HG02943 (cell line): ENCODE measurements around the gene APCDD1L.

Source experiments
- ATAC-seq: cut with Tn5 transposase; IDR thresholded peaks from one replicate; pipeline ENCODE4 v1.9.1; 2021; ENCODE audit warnings: mild to moderate bottlenecking, low read depth, moderate library complexity; ENCODE audit not compliant: unreplicated experiment

Gene APCDD1L

GRCh38 chr20:58469616-58470015, 45.6 kb downstream of the APCDD1L start:
- no peak for ATAC-seq

DNA sequence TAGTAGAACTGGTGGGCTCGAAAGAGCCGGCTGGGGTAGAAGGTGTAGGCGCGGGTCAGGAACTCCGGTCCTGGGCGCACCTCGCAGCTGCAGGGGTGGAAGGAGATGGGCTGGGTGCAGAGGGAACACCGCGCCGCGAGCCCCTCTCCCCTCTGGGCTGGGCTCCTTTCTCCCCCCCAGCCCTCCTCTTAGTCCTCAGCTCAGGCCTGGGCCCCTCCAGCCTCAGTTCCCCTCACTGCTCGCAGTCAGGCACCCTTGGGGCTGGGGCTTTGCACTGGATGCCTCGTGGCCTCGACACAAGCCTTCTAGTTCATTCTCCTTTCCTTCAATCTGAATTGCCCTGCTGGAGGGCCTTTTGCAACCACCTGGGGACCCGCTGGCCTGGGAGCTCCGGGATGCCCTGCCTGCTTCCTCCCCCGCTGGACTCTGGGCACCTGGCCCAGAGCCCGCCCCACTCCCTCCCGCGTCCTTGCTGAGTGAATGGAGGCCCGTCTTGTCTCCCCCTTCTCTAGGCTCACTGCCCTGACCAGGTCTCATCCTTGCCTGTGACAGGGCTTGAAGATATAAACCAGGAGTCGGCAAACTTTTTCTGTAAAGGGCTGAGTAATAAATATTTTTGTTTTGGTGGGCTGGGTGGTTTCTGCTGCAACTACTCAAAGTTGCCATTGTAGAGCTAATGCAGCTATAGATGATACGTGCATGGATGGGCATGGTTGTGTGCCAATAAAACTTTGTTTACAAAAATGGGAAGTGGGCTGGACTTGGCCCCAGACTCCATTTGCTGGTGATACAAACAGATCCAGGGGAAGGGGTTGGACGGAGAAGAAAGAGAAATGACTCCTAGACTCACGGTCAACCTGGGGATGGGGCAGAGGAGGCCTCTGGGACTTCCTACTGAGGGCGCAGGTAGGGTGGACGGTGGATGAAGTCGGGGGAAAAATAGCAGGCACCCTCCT, 47.3 kb downstream of the APCDD1L start:
- no peak for ATAC-seq

GRCh38 chr20:58466729-58467571, 48.2 kb downstream of the APCDD1L start:
- no peak for ATAC-seq

GRCh38 chr20:58466095-58466708, 49.0 kb downstream of the APCDD1L start:
- no peak for ATAC-seq

DNA sequence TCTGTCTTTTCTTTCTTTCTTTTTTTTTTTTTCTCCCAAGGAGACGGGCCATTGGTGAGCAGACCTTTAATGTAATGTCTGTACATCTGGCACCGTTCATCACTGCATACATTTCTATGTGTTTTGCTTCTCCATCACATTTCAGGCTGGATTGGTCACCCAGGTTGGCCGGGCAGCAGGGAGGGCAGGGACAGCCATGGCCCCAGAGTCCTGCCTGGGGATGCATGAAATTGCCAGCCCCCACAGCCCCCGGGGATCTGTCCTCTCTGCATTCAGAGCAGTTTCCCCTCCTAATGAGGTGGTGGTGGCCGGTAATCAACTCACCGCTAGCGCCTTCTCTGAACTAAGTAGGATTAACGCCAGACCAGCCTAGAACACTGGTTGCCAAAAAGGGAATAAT, 50.4 kb downstream of the APCDD1L start:
- no peak for ATAC-seq

DNA sequence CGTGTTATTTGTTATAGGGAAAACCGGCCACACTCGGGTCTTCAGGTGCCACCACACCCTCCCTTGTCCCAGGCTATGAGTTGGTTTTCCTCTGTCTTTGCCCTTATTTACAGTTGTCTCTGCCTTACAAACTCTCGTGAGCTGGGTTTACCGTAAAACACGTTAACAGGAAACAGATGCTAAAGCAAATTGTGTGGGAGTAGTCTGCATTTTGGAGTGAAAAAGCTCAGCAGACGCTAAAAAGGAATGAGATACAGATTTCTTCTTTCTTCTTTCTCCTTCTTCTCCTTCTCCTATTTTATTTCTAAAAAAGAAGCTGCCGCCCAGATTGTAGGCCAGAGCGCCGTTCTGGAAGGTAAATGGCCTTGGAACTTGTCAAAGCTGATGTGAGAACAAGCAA, 51.9 kb downstream of the APCDD1L start:
- ATAC-seq = no peak

GRCh38 chr20:58461899-58462298, 53.3 kb downstream of the APCDD1L start:
- no peak for ATAC-seq

DNA sequence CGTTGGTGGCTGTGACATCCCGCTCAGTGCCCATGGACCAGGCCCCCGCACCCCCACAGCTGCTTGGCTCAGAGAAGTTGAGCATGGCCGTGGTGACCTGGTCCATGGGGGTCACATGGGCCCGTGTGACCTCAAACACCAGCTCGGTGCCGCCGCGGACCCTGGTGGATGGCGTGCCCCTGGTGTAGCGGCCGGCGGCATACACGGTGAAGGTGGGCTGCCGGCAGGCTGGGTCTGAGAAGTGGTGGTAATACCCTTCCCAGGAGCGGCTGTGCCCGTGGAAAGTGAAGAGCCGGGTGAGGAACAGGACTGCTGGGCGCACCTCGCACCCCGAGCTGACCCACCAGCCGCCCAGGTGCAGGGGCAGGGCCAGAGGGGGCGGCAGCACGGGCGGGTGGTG, 54.1 kb downstream of the APCDD1L start:
- no peak for ATAC-seq

- ATAC-seq = peak; percentile 15
Observed at GRCh38 chr20:58459058-58459750, 56.0 kb downstream of the APCDD1L start.

- peak; percentile 94 for ATAC-seq
Observed at GRCh38 chr20:58458342-58459057, 56.7 kb downstream of the APCDD1L start.

GRCh38 chr20:58457083-58457695, 58.0 kb downstream of the APCDD1L start:
- no peak for ATAC-seq

DNA sequence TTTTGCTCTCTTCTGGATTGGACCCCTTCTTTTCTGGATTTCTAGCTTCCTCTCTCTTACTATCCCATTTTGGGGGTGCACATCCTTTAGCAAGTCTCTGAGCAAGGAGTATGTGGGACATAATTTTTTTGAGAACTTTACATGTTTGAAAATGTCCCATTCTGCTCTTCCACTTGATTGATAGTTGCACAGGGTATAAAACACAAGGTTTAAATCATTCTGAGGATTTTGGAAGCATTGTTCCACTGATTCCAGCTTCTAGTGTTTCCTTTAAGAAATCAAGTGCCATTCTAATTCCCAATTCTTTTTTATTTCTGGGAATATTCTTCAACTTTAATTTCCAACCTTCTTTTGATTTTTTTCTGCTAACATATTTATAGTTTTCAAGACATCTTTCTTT, 60.7 kb downstream of the APCDD1L start:
- ATAC-seq = no peak

DNA sequence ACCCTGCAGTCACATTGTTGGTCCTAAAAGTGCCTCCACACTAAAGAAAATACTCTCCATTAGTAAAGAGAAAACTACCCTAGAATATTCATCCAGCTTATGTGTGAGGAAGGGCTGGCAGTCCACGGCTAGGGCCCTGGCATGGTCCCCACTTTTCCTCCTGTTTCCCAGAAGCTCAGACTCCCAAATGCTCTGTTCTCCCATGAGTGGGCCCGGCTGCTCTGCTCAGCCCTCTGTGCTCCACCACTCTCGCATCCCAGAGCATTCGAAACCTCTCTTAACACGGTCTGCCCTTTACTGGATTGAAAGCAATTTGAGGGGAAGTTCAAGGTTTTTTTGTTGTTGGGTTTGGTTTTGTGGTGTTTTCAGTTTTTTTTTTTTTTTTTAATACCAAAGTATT, 61.8 kb downstream of the APCDD1L start:
- no peak for ATAC-seq

GRCh38 chr20:58452667-58453255, 62.4 kb downstream of the APCDD1L start:
- no peak for ATAC-seq

DNA sequence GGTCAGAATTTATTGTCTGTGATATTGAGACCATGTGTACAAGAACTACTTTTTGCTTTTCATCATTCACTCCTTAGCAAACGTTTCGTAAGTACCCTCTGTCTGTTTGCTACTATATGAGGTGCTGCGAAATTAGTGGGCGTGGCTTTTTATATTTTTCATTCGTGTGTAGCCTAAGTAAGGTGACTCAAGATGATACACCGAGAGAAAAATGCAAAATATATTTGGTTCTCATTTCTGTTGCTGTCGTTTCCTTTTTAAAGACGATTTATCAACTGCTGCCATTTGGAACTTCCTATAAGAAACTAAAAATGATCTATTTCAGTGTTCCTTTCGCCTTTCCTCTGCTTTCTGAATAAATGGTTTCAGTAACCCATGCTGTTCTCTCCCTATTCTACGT, 64.9 kb downstream of the APCDD1L start:
- no peak for ATAC-seq

DNA sequence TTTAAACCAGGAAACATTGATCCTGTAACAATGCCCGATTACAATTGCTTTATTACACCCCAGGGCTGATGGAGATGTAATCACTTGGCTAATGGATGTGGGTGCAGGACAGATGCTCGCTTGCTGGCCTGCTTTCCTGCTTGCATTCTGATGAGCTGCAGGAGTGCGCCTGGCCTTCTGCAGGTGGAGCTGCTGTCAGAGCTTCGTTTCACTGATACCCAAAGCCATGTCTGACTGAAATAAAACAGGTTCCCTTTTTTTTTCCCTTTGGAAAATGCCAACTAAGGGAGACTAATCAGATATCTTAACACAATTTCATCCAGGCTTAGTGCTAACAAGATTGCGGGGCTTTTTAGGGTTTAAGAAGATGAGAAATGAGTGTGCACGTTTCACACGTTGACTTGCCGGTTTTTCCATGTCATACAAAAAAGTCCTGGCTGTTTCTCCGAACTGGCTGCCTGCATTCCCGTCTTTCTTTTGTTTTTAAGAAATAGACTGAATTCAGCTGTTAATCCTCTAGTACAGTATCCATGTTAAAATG, 65.4 kb downstream of the APCDD1L start:
- no peak for ATAC-seq

DNA sequence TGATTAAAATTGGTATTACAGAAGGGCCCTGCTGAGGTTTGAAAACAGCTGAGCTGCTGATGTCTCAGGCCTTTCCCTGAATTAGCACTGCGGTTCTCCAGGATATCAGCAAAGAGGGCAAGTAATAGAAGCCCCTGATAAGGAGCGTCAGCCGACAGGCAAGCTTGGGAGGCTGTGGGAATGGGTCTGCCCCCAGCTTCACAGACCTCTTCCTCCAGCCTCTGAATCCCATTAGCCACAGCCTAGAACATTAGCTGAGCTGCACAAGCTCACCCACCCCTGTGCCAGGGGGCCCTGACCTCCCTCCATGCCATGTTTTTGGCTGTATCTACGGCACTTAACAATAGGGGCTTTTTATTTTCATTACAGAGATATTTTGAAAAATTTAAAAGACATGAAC, 66.2 kb downstream of the APCDD1L start:
- ATAC-seq = no peak

DNA sequence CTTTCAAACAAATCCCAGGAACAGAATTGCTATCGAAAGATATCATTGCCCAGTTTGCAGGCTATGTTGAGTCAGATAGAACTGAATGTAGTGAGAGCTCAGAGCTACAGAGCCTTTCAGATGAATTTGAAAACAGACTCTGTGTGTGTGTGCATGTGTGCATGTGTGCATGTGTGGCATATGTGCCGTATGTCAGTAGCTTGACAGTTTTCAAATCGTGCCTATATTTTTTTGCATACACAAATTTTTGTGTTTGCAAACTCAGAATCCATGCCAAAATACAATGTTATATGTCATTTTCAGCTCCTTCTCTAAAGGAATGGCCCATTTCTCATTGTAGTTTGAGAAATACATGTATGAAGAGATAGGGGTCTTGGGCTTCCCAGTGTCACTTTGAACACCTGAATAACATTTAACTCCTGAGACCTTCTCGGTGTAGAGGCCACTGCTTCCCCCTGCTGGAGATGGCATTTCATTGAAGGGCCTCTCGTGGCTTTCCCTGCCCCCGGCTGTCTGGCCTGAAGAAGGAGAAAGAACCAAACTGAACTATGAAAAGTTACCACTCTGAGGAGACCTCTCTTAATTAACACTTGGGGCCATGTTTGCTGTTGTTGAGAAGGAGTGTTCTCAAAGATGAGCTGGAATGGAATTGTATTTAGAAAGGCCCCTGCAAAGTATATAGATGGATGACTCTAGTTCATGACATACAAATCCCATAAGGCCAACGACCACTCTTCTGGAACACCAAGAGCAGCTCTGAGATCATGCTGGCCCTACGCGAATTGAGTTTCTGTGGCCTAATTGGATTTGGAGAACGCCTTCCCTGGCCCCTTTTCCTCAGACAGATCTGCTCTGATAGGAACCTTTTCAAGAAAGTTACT, 67.4 kb downstream of the APCDD1L start:
- no peak for ATAC-seq
